BJ (cell line): ENCODE results near the gene RGS21. TPM values are rescaled to one million over a fixed set of nuclear protein-coding genes. Genes with fewer than 3 reads are reported as not detected.
"Not testable (repeated sequence)": the region's sequence is repeated elsewhere in the genome, so short reads cannot be mapped to it uniquely, and the experiment has no call there.

Experiments used
- CTCF ChIA-PET: fragments of 350-600 bp; formaldehyde crosslinking; extraction: SDS; loops from one replicate; lab custom pipeline; 2021; ENCODE audit warnings: antibody characterized with exemption, inconsistent platforms; lab: Yijun Ruan, JAX
- POLR2A ChIA-PET: fragments of 300-600 bp; sonication (Branson Sonifier 250); formaldehyde crosslinking; extraction: SDS; loops from one replicate; lab custom pipeline; 2021; ENCODE audit warnings: antibody characterized with exemption; lab: Charles Lee
- DNase-seq: peaks from one replicate; pipeline ENCODE4 v3.0.0-alpha.2; 2011; ENCODE audit warnings: low read depth
- H3K27me3 ChIP-seq: 2 replicates; pipeline ENCODE4 v1.6.0; 2011; ENCODE audit warnings: low read length; ENCODE audit not compliant: control insufficient read depth, insufficient read depth
- H3K36me3 ChIP-seq: 2 replicates; pipeline ENCODE4 v1.5.1; 2011; ENCODE audit warnings: low read length; ENCODE audit not compliant: control insufficient read depth, insufficient read depth
- H3K4me3 ChIP-seq: 2 replicates; pipeline ENCODE4 v1.5.1; 2011; ENCODE audit warnings: low read depth, mild to moderate bottlenecking, control low read depth, low read length
- polyA plus RNA-seq: library from polyadenylated mRNA; depleted of rRNA; stranded (reverse); fragments of >200 nt; gene quantifications from 2 replicates; pipeline ENCODE4 v1.2.3, GENCODE V29; 2011
- TF ChIP-seq, protein P1 (sequence below): IDR thresholded peaks from 2 replicates; pipeline ENCODE4 v1.5.1; 2011; ENCODE audit warnings: low read depth, mild to moderate bottlenecking, control low read depth, inconsistent platforms, low read length, moderate library complexity; ENCODE audit not compliant: insufficient read depth

RGS21 gene
- polyA plus RNA-seq, 1 experiment, result not detected

DNA sequence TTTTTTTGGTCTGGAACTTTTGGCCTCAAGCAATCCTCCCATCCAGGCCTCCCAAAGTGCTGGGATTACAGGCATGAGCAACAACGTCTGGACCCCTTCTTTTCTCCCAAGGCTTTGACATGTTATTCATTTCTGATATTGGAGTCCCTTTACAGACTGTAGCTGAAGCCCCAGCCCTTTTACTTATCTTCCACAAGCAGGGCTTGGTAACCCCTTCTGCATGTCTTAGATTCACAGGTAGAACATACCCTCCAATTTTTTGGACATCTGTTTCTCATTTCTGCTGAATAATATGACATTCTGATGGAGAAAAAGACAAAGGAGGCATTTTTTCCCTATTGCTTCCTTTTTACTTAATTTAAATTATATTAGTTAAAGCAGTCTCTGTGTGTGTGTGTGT lies 39.2 kb upstream of the RGS21 start:
- no peaks in the 10 kb centered on the region for H3K36me3 ChIP-seq
- ChIA-PET POLR2A (no interaction called here), CTCF (no interaction called here)
- no peaks in the 10 kb centered on the region for H3K27me3 ChIP-seq
- DNase-seq, result no peak
- TF ChIP-seq, protein P1, sequence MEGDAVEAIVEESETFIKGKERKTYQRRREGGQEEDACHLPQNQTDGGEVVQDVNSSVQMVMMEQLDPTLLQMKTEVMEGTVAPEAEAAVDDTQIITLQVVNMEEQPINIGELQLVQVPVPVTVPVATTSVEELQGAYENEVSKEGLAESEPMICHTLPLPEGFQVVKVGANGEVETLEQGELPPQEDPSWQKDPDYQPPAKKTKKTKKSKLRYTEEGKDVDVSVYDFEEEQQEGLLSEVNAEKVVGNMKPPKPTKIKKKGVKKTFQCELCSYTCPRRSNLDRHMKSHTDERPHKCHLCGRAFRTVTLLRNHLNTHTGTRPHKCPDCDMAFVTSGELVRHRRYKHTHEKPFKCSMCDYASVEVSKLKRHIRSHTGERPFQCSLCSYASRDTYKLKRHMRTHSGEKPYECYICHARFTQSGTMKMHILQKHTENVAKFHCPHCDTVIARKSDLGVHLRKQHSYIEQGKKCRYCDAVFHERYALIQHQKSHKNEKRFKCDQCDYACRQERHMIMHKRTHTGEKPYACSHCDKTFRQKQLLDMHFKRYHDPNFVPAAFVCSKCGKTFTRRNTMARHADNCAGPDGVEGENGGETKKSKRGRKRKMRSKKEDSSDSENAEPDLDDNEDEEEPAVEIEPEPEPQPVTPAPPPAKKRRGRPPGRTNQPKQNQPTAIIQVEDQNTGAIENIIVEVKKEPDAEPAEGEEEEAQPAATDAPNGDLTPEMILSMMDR, result no peak
- H3K4me3 ChIP-seq, result no peak overlapping the region

DNA sequence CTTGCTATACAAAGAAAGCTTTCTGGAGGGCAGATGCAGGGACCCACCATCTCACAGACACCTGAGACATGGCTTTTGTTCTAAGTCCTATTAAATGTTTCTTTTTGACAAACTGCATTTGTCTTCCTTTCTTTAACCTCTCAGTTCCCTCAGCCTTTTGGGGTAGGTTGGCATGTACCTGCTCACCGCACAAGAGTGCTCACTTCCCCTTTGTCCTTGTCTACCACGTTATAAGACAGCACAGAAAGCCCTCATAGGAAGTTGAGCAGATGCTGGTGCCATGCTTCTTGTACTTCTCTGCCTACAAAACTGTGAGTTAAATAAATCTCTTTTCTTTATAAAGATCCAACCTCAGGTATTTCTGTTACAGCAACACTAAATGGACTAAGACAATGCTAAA lies 31.9 kb upstream of the RGS21 start:
- no peak for DNase-seq
- POLR2A ChIA-PET, result no interaction called here
- no peak overlapping the region for H3K4me3 ChIP-seq
- no peaks in the 10 kb centered on the region for H3K27me3 ChIP-seq
- CTCF ChIA-PET, result no interaction called here
- H3K36me3 ChIP-seq, result no peaks in the 10 kb centered on the region
- TF ChIP-seq, protein P1, result no peak

DNA sequence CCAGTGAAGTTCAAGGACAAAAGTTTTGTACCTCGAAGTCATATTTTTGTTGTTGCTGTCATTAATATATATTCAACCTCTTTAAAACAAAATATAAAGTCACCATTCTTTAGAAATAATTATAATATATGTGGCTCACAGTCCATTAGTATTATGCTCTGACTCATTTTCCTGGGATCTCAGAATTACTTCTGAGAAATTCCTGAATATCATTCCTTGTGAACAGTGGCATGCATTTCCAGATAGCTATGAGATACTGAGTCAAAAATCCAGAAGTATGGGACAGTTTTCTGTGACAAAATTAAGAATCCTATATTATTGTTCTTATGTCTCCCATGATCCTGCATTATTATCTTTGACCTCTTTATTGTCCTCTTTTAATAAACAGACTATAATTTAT lies 13.8 kb upstream of the RGS21 start:
- ChIA-PET POLR2A (no interaction called here), CTCF (interaction anchor here (2.7 kb wide), 1 partner anchor 309 kb away, joined by 9 read pairs; no protein-coding TSS in a partner anchor)
- H3K36me3 ChIP-seq, result no peaks in the 10 kb centered on the region
- TF ChIP-seq, protein P1, result no peak
- no peaks in the 10 kb centered on the region for H3K27me3 ChIP-seq
- H3K4me3 ChIP-seq, result no peak overlapping the region
- no peak for DNase-seq

DNA sequence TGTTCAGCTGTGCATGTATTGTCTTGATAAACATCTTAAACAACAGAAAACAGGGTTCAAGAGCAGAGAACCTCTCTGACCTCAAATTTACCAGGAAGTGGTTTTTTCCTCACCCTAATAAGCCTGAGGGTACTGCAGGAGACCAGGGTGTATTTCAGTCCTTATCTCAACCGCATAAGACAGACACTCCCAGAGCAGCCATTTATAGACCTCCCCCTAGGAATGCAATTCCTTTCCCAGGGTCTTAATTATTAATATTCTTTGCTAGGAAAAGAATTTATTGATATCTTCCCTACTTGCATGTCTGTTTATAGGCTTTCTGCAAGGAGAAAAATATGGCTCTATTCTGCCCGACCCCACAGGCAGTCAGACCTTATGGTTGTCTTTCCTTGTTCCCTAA lies 8.5 kb upstream of the RGS21 start:
- H3K27me3 ChIP-seq, DNase-seq, H3K36me3 ChIP-seq, POLR2A ChIA-PET, H3K4me3 ChIP-seq, CTCF ChIA-PET: not testable (repeated sequence)

DNA sequence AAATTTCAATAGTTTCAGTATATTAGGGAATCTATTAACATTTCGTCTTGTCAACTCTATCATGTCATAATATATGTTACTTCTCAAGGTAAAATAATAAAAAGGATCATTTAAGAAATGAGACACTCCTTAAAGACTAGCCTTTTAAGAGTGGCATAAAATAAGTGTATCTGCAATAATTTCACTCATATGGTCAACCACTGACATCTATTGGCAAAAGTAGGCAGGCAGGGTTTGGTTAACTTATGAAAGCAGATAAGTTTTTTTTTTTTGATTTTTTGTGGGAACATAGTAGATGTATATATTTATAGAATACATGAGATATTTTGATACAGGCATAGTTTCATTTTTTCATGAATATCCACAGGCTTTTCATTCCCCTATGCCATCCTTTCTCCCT lies 5.5 kb upstream of the RGS21 start:
- POLR2A ChIA-PET, result no interaction called here
- CTCF ChIA-PET, result interaction anchor here (2.0 kb wide), 1 partner anchor 318 kb away, joined by 22 read pairs; no protein-coding TSS in a partner anchor
- no peak for DNase-seq
- Histone ChIP-seq H3K27me3 (no peaks in the 10 kb centered on the region), H3K4me3 (no peak overlapping the region), H3K36me3 (no peaks in the 10 kb centered on the region)
- TF ChIP-seq, protein P1, result peak; percentile 56

DNA sequence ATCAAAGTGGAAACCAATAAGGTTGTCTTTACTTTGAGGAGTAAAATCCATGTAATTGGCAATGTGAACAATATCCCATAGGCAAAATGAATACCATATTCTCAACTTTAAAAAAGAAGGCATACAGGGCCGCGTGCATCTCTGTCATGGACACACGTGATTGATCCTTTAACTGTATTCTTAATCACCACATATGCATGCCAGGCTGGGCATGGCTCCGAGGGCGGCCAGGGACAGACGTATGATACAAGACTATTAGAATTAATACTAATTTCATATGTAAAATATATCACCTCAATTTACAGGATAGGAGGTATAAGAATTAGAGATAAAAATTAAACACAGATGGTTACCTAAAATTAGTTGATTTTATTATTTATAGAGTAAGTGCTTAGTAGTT lies 11.2 kb downstream of the RGS21 start:
- Histone ChIP-seq H3K4me3 (no peak overlapping the region), H3K36me3 (no peaks in the 10 kb centered on the region), H3K27me3 (no peaks in the 10 kb centered on the region)
- no peak for DNase-seq
- ChIA-PET CTCF (no interaction called here), POLR2A (no interaction called here)
- TF ChIP-seq, protein P1, result no peak
